AG09319 (cell line): Measurements from ENCODE around the gene ABHD12B.

ENCODE experiments used
- DNase-seq: peaks from one replicate; pipeline ENCODE4 v3.0.0-alpha.2; 2010; ENCODE audit warnings: low read depth; ENCODE audit errors: extremely low read depth
- CTCF ChIP-seq: IDR thresholded peaks from 2 replicates; pipeline ENCODE4 v1.5.1; 2011; ENCODE audit warnings: low read depth, mild to moderate bottlenecking, inconsistent platforms, low read length, moderate library complexity

Gene ABHD12B

GRCh38 chr14:50834802-50835276 lies 37.0 kb upstream of the ABHD12B start:
- TF ChIP-seq CTCF = no peak
- no peak for DNase-seq

- no peak for TF ChIP-seq CTCF
- DNase-seq = no peak
These were observed 36.6 kb upstream of the ABHD12B start for GRCh38 chr14:50835280-50835679.

- TF ChIP-seq CTCF = no peak
- no peak for DNase-seq
These were observed 35.3 kb upstream of the ABHD12B start for GRCh38 chr14:50836515-50836914.

- no peak for DNase-seq
- TF ChIP-seq CTCF = no peak
These were observed 34.6 kb upstream of the ABHD12B start for GRCh38 chr14:50837271-50837670.

DNA sequence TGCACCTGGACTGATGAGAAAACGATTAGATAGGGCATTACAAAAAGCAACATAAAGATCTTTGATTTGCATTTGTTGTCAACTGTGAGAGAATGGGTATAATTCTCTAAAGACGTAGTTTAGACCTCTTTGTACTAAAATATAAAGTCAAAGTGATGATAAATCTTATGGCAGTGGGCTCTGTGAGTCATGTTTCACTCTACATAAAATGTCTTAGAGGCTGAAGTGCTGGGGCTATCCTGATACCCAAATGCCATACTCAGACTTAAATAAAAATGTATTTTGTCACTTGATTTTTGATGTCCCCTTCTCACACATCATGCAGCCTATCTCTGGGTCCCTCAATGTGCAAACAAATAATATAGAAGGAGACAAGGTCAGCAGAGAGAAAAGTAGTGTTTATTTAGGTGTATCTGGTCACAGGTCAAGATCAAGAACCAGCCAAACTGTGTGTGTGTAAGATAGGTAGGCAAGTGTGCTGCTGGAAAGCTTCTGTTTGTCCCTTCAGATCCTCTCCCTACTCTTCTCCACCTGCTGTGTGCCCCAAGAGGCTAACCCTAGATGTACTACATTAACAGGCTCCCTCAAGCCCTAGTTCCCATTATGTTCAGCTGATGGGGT lies 33.9 kb upstream of the ABHD12B start:
- no peak for DNase-seq
- no peak for TF ChIP-seq CTCF

DNA sequence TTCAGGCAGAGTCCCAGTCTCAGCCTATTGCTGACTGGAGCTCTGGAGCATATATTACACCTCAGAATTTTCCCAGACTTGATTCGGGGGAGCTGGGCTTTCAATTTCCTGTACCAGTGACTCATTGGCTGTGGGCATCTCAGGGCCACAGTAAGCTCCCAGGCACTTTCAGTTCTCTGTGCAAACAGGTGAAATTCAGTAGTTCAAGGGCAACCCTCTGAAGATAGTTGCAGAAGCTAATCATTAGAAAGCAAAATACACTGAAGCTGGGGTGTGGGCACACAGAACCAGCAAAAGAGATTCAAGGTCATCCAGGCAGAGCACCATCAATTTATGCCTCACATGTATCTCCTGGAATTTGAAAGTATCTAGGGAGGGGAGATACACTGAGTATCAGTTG lies 32.8 kb upstream of the ABHD12B start:
- DNase-seq = no peak
- TF ChIP-seq CTCF = no peak

- no peak for TF ChIP-seq CTCF
- DNase-seq = no peak
These were observed 32.2 kb upstream of the ABHD12B start for GRCh38 chr14:50839691-50840090.
